ENCODE results near the gene SLC3A2.

DNA sequence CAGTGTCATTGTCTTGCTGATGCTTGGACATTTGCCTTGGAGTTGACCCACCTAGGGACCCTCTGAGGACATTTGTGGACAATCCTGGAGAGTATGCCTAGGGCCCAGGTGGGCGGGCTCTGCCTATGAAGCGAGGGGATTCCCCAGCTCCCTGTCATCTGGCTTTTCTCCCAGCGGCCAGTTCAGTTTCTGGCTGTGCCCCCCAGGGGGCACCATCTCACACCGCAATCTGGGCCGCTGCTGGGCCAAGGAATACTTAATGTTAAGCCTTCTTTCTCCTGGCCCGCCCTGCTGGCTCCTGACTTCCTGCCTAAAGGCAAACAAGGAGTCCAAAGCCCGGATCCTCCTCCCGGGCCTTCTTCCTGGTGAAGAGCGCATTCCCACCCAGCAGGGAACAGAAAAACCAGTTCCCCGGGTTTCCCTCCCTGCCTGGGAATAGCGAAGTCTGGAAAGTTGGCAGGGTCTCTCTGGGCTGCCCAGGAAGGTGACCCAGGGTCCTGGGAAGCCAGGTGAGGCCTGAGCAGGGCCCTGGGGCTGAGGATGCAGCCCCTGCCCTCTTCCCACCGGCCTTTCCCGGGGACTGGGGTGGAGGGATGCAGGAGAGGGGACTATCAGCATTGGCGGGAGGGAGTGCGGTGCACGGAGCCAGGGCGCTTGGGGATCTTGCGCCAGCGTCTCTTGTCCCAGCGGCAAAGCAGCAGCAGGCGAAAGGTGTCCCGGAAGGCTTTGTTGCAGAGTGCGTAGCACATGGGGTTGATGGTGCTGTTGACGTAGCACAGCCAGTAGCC, 28.6 kb downstream of the SLC3A2 start:
- TF ChIP-seq, protein P1, sequence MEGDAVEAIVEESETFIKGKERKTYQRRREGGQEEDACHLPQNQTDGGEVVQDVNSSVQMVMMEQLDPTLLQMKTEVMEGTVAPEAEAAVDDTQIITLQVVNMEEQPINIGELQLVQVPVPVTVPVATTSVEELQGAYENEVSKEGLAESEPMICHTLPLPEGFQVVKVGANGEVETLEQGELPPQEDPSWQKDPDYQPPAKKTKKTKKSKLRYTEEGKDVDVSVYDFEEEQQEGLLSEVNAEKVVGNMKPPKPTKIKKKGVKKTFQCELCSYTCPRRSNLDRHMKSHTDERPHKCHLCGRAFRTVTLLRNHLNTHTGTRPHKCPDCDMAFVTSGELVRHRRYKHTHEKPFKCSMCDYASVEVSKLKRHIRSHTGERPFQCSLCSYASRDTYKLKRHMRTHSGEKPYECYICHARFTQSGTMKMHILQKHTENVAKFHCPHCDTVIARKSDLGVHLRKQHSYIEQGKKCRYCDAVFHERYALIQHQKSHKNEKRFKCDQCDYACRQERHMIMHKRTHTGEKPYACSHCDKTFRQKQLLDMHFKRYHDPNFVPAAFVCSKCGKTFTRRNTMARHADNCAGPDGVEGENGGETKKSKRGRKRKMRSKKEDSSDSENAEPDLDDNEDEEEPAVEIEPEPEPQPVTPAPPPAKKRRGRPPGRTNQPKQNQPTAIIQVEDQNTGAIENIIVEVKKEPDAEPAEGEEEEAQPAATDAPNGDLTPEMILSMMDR (IDR thresholded peaks at IDR 0.05; ENCODE audit: insufficient read depth, low read depth, low read length), result peak; percentile 64
- no peak for TF ChIP-seq EZH2 (IDR thresholded peaks at IDR 0.05; ENCODE audit: insufficient read depth, low read length)

Data from astrocyte (in vitro differentiated cells and primary cell).